ENCODE data around the gene AK1.

DNA sequence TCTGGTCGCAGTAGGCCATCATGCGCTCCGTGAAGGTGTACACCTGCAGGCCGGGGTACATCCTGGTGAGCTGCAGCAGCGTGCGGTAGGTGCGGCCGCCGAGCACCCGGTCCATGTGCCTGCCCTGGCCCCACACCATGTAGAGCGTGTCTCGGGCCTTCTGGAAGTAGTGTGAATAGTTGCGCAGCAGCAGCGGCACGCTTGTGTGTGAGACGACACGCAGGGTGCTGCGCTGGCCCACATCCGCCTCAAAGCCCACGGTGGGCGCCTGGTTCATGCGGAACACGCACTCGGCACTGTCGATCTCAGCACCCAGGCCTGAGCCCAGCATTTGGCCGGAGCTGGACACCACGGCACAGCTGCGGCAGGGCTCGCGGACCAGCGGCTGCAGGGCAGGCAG, 34.8 kb upstream of the AK1 start:
- TF ChIP-seq, protein P1, sequence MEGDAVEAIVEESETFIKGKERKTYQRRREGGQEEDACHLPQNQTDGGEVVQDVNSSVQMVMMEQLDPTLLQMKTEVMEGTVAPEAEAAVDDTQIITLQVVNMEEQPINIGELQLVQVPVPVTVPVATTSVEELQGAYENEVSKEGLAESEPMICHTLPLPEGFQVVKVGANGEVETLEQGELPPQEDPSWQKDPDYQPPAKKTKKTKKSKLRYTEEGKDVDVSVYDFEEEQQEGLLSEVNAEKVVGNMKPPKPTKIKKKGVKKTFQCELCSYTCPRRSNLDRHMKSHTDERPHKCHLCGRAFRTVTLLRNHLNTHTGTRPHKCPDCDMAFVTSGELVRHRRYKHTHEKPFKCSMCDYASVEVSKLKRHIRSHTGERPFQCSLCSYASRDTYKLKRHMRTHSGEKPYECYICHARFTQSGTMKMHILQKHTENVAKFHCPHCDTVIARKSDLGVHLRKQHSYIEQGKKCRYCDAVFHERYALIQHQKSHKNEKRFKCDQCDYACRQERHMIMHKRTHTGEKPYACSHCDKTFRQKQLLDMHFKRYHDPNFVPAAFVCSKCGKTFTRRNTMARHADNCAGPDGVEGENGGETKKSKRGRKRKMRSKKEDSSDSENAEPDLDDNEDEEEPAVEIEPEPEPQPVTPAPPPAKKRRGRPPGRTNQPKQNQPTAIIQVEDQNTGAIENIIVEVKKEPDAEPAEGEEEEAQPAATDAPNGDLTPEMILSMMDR (IDR thresholded peaks at IDR 0.05) = no peak
- TF ChIP-seq POLR2AphosphoS5 (IDR thresholded peaks at IDR 0.05) = no peak
- TF ChIP-seq POLR2A (IDR thresholded peaks at IDR 0.05) = no peak
